ENCODE data around the gene ALDH2.
"Not testable (repeated sequence)": the region's sequence is repeated elsewhere in the genome, so short reads cannot be mapped to it uniquely, and the experiment has no call there.

ALDH2 gene

GRCh38 chr12:111792155-111792855 is 25.6 kb downstream of the ALDH2 start:
- DNase-seq, result no peak

DNA sequence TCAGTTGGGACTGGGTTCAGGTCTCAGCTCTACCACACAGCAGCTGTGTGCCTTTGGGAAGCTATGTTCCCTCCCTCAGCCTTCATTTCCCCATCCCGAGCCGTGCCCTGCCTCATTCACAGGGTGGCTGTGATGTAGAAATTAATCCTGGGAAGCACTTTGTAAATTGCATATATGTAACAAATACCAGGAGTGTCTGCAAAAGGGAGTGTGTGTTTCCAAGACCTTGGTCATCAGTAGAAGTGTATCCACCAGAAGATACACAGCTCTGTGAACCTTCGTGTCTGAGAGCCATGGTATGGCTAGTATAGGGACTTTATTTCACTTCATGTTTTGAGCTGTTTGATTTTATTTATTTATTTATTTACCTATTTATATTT is 26.1 kb downstream of the ALDH2 start:
- no peak for DNase-seq

- DNase-seq, result no peak
Measured at GRCh38 chr12:111798182-111798581, 31.4 kb downstream of the ALDH2 start.

DNA sequence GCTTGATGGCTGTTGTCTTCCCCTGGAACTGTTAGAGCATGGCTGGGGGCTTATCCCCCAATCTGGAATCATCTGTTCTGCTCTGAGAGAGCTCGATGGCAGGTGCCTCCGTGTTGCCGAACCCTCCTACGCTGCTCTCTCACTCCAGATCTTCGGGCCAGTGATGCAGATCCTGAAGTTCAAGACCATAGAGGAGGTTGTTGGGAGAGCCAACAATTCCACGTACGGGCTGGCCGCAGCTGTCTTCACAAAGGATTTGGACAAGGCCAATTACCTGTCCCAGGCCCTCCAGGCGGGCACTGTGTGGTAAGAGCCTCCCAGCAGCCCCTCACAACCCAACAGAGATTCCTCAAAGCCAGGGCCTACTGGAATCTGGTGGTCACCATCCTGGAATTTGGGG is 33.0 kb downstream of the ALDH2 start:
- no peak for DNase-seq

GRCh38 chr12:111803038-111803626 is 36.4 kb downstream of the ALDH2 start:
- no peak for DNase-seq

DNA sequence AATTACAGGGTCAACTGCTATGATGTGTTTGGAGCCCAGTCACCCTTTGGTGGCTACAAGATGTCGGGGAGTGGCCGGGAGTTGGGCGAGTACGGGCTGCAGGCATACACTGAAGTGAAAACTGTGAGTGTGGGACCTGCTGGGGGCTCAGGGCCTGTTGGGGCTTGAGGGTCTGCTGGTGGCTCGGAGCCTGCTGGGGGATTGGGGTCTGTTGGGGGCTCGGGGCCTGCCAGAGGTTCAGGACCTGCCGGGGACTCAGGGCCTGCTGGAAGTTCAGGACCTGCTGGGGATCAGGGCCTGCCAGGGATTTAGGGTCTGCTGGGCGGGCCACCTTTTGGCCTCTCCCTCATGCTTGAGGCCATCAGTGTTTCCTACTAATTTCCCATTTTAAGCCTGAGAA is 37.1 kb downstream of the ALDH2 start:
- DNase-seq, result no peak

GRCh38 chr12:111806304-111806703 is 39.6 kb downstream of the ALDH2 start:
- DNase-seq, result no peak

DNA sequence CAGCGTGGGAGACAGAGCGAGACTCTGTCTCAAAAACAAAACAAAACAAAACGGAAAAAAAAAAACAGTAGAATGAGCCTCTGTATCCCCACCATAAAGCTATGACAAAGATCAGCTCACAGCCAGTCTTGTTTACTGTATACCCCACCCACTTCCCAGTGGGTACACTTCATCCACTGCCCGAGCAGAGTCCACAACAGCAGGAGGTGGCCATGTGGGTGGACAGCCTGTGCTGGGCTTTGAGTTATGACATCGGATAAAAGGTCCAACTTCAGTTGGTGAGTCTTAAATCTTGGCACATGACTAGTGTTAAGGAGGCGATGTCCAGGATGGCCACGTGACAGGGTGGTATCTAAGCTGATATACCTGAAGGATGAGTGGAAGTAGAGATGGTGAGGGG is 40.5 kb downstream of the ALDH2 start:
- no peak for DNase-seq

DNA sequence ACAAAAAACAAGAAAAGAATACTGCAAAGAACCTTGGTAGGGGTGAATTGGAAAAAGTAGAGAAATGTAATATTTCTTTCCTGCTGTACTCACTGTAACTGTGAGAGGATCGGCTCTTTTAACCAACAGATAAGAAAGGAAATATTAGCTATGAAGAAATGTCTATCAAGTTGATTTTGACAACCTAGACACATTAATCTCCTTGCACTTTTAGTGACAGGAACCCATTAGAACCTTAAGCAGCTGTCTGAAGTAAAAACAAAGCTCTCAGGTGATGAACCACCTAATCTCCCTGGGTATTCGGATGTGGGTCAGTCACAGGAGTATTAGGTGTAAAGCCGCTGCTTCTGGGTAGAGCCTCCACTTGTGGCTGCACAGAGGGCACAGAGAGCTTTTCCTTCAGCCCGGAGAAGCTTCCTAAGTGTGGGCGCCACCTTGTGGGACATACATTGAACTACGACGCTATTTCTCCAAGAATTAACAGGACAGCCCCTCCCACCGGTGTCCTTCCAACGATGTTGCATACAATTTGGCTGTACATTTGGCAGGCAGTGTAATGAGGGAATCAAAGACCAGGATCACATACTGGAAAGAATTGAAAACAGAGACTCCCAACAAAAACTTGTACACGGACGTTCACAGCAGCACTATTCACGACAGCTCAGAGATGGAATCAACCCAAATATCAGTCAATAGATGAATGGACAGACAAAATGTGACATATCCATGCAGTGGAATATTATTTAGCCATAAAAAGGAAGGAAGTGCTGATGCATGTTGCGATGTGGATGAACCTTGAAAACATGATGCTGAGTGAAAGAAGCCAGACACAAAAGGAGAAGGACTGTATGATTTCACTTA is 46.4 kb downstream of the ALDH2 start:
- DNase-seq, result peak; percentile 15

DNA sequence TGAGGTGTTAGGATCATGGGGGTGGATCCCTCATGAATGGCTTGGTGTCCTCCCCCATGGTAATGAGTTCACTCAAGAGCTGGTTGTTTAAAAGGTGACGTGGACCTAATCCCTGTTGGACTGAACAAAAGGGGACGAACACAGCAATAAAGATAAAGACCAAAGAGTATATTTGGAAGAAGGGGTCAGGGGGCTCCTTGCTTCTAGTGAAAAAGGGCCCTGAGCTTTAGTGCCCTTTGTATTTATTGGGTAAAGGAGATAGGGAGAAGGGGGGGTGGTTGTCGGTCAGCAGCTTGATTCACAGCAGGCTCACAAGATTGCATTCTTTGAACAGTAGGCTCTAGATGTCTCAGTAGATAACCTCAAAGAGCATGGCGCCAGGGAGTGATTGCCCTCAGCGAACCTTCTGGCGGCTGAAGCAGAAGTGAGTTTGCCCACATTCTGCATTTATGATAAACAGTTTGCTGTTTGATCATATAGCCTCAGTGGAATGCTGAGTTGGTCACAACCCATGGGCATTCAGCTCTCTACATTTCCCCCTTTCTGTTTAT is 49.4 kb downstream of the ALDH2 start:
- no peak for DNase-seq

- not testable (repeated sequence) for DNase-seq
Measured at GRCh38 chr12:111816898-111817297, 50.2 kb downstream of the ALDH2 start.

- no peak for DNase-seq
Measured at GRCh38 chr12:111818340-111818739, 51.6 kb downstream of the ALDH2 start.

- no peak for DNase-seq
Measured at GRCh38 chr12:111819191-111820158, 52.7 kb downstream of the ALDH2 start.

DNA sequence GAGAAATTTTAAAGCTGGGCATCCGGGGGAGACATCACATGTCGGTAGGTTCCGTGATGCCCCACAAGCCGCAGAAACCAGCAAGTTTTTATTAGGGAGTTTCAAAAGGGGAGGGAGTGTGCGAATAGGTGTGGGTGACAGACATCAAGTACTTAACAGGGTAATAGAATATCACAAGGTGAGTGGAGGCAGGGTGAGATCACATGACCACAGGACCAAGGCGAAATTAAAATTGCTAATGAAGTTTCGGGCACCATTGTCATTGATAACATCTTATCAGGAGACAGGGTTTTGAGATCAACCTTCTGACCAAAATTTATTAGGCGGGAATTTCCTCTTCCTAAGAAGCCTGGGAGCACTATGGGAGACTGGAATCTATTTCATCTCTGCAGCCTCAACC is 54.1 kb downstream of the ALDH2 start:
- not testable (repeated sequence) for DNase-seq

- DNase-seq, result no peak
Measured at GRCh38 chr12:111822886-111823285, 56.2 kb downstream of the ALDH2 start.

DNA sequence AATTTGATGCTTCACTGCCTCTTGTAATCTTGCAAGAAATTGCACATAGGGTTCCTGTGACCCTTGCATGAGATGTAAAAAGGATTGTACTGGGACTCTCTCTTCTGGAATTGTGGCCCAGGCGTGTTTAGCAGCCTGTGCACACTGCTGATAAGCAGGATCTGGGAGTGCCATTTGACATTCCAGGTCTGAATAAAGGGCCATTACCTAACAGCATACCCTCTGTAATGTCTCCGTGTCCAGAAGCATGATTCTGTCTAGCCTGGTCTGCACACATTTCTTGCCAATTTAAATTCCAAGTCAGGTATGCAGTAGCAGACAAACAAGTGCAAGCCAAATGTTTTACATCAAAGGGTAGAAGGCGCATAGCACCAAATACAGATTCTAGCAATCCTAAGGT is 57.2 kb downstream of the ALDH2 start:
- DNase-seq, result no peak

DNA sequence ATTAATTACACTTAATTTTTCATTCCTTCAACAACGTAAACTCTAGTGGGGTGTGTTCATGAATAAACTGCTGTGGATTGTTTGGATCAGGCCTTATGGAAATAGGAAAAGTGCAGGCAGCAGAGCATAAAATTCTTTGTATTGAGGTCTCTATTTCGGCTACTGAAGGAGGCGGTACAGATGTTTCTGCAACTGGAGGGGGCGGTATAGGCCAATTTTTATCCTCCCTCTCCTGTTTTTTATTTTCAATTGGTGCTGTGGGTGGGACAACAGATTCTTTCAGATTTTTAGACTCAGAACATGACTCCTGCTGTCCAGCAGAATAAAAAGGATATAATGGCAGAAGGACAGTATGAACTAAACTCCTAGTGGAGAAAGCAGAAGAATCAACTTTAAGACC is 57.6 kb downstream of the ALDH2 start:
- DNase-seq, result not testable (repeated sequence)

DNA sequence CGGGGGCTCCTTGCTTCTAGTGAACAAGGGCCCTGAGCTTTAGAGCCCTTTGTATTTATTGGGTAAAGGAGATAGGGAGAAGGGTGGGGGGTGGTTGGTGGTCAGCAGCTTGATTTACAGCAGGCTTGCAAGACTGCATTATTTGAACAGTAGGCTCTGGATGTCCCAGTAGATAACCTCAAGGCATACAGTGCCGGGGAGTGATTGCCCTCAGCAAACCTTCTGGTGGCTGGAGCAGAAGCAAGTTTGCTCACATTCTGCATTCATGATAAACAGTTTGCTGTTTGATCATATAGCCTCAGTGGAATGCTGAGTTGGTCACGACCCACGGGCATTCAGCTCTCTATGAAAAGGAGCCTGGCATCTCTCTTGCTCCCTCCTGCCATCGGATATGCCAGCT is 58.8 kb downstream of the ALDH2 start:
- DNase-seq, result no peak

DNA sequence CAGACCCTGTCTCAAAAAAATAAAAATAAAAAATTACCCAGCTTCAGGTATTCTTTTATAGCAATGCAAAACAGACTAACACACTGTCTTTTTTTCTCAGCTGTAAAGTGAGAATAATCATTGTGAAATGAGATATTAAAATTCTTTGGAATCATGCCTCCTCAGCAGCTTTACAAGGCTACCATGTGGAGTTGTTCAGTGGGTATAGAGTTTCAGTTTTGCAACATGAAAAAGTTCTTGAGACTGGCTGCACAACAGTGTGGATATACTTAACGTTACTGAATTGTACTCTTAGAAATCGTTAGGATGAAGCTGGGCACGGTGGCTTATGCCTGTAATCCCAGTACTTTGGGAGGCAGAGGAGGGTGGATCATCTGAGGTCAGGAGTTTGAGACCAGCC is 59.6 kb downstream of the ALDH2 start:
- no peak for DNase-seq

DNA sequence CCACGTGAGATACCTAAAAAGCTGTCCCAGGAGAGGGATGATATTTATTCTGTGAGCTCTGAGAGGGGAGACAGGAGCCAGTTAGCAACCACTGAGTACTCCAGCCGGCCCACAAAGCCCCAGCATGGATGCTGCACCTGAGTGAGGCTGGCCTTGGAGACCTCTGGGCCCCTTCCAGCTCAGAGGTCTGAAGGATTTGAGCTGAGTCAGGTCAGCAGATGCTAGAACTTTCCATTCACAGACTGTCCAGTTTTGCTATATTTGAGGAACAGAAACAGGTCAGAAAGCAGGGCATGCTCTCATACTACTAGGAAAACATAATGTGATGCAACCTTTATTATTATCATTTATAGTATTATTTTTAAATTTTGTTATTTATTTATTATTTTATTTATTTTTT is 60.3 kb downstream of the ALDH2 start:
- DNase-seq, result no peak

GRCh38 chr12:111827907-111828306 is 61.2 kb downstream of the ALDH2 start:
- DNase-seq, result no peak

- no peak for DNase-seq
Measured at GRCh38 chr12:111828338-111828979, 61.7 kb downstream of the ALDH2 start.

Measured in effector CD8-positive, alpha-beta T cell (primary cell).